DOHH2 (cell line): ENCODE results near the gene TTC33.

ENCODE experiments used
- H3F3A ChIP-seq: fragments of 200-600 bp; sonication (generic), shearing (Covaris generic); 2 replicates; pipeline ENCODE4 v1.6.0; 2016; ENCODE audit warnings: antibody characterized with exemption, mild to moderate bottlenecking; ENCODE audit not compliant: control insufficient read depth, insufficient read depth
- H3K27ac ChIP-seq: fragments of 200-600 bp; sonication (generic); 2 replicates; pipeline ENCODE4 v1.5.1; 2014; ENCODE audit warnings: low read depth, mild to moderate bottlenecking, low read length, moderate library complexity
- H3K27me3 ChIP-seq: fragments of 200-600 bp; sonication (generic); 2 replicates; pipeline ENCODE4 v1.6.1; 2014; ENCODE audit warnings: mild to moderate bottlenecking, low read length, mixed read lengths; ENCODE audit not compliant: control insufficient read depth
- H3K36me3 ChIP-seq: fragments of 200-600 bp; sonication (generic); 2 replicates; pipeline ENCODE4 v1.6.1; 2014; ENCODE audit warnings: mild to moderate bottlenecking, low read length, moderate library complexity, mixed read lengths; ENCODE audit not compliant: control insufficient read depth
- H3K4me1 ChIP-seq: fragments of 200-600 bp; sonication (generic); 2 replicates; pipeline ENCODE4 v1.6.1; 2014; ENCODE audit warnings: mild to moderate bottlenecking, low read length, mixed read lengths; ENCODE audit not compliant: control insufficient read depth
- H3K4me2 ChIP-seq: fragments of 200-600 bp; sonication (generic); 2 replicates; pipeline ENCODE4 v1.6.0; 2014; ENCODE audit warnings: mild to moderate bottlenecking, low read length, moderate library complexity
- H3K4me3 ChIP-seq: fragments of 200-600 bp; sonication (generic); 2 replicates; pipeline ENCODE4 v1.5.1; 2014; ENCODE audit warnings: mild to moderate bottlenecking, low read length, mixed read lengths
- H3K79me2 ChIP-seq: fragments of 200-600 bp; sonication (generic); 2 replicates; pipeline ENCODE4 v1.6.1; 2014; ENCODE audit warnings: mild to moderate bottlenecking, low read length, mixed read lengths; ENCODE audit not compliant: control insufficient read depth
- H3K9me2 ChIP-seq: fragments of 200-600 bp; sonication (generic); replicated peaks from 2 replicates; pipeline ENCODE4 v1.6.1; 2014; ENCODE audit warnings: mild to moderate bottlenecking, low read length, mixed read lengths; ENCODE audit not compliant: control insufficient read depth
- H3K9me3 ChIP-seq: fragments of 200-600 bp; sonication (generic); 2 replicates; pipeline ENCODE4 v1.6.1; 2014; ENCODE audit warnings: antibody characterized with exemption, low read length, mixed read lengths; ENCODE audit not compliant: control insufficient read depth, insufficient read depth
- H4K20me1 ChIP-seq: fragments of 200-600 bp; sonication (generic); 2 replicates; pipeline ENCODE4 v1.6.0; 2014; ENCODE audit warnings: low read depth, mild to moderate bottlenecking, antibody characterized with exemption, low read length, moderate library complexity; ENCODE audit not compliant: control insufficient read depth, insufficient read depth
- EZH2phosphoT487 ChIP-seq: fragments of 200-600 bp; sonication (generic); IDR thresholded peaks from 2 replicates; pipeline ENCODE4 v1.6.1; 2017; ENCODE audit warnings: borderline replicate concordance, mild to moderate bottlenecking, antibody characterized with exemption, low read length, moderate library complexity, mixed read lengths
- TF ChIP-seq, protein P1 (sequence below): fragments of 200-600 bp; sonication (generic); IDR thresholded peaks from one replicate; pipeline ENCODE4 v1.5.1; 2014; ENCODE audit warnings: antibody characterized with exemption, mild to moderate bottlenecking, low read depth, low read length; ENCODE audit not compliant: poor library complexity, severe bottlenecking

The TTC33 gene

GRCh38 chr5:40700116-40700782 is 55.5 kb downstream of the TTC33 start:
- Histone ChIP-seq H3K9me2 (no peaks in the 10 kb centered on the region), H3K79me2 (no peaks in the 10 kb centered on the region), H3F3A (no peaks in the 10 kb centered on the region), H4K20me1 (no peaks in the 10 kb centered on the region), H3K27me3 (no peaks in the 10 kb centered on the region), H3K27ac (no peak overlapping the region), H3K9me3 (no peaks in the 10 kb centered on the region), H3K4me3 (no peak overlapping the region), H3K4me2 (no peak overlapping the region), H3K4me1 (no peaks in the 10 kb centered on the region), H3K36me3 (no peaks in the 10 kb centered on the region)
- TF ChIP-seq, protein P1, sequence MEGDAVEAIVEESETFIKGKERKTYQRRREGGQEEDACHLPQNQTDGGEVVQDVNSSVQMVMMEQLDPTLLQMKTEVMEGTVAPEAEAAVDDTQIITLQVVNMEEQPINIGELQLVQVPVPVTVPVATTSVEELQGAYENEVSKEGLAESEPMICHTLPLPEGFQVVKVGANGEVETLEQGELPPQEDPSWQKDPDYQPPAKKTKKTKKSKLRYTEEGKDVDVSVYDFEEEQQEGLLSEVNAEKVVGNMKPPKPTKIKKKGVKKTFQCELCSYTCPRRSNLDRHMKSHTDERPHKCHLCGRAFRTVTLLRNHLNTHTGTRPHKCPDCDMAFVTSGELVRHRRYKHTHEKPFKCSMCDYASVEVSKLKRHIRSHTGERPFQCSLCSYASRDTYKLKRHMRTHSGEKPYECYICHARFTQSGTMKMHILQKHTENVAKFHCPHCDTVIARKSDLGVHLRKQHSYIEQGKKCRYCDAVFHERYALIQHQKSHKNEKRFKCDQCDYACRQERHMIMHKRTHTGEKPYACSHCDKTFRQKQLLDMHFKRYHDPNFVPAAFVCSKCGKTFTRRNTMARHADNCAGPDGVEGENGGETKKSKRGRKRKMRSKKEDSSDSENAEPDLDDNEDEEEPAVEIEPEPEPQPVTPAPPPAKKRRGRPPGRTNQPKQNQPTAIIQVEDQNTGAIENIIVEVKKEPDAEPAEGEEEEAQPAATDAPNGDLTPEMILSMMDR: no peak
- TF ChIP-seq EZH2phosphoT487: no peak

DNA sequence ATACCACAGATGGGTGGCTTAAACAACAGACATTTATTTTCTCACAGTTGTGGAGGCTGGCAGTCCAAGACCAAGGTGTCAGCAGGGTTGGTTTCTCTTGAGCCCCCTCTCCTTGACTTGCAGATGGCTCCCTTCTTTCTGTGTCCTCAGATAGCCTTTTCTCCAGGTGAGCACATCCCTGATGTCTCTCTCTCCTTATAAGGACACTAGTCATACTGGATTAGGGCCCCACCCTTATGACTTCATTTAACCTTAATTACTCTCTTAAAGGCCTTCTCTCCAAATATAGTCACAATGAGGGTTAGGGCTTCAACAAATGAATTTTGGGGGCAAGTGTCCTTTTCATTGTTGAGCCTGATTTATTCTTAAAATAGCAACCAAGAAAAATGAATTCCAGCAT is 61.3 kb downstream of the TTC33 start:
- H3K79me2 ChIP-seq: no peaks in the 10 kb centered on the region
- no peaks in the 10 kb centered on the region for H3F3A ChIP-seq
- H3K36me3 ChIP-seq: no peaks in the 10 kb centered on the region

GRCh38 chr5:40691894-40692293 is 63.9 kb downstream of the TTC33 start:
- H3K4me1 ChIP-seq: peaks cover 2% of the 10 kb centered on the region; the same call in 1 of the 2 replicates
- no peaks in the 10 kb centered on the region for H4K20me1 ChIP-seq
- H3F3A ChIP-seq: no peaks in the 10 kb centered on the region
- TF ChIP-seq EZH2phosphoT487: no peak
- TF ChIP-seq, protein P1: no peak
- no peak overlapping the region for H3K27ac ChIP-seq
- no peaks in the 10 kb centered on the region for H3K9me3 ChIP-seq
- no peaks in the 10 kb centered on the region for H3K27me3 ChIP-seq
- H3K79me2 ChIP-seq: no peaks in the 10 kb centered on the region
- no peak overlapping the region for H3K4me2 ChIP-seq
- no peaks in the 10 kb centered on the region for H3K9me2 ChIP-seq
- H3K36me3 ChIP-seq: no peaks in the 10 kb centered on the region
- no peak overlapping the region for H3K4me3 ChIP-seq

More for the DNA sequence above, 61.3 kb downstream of the TTC33 start:
- Histone ChIP-seq H3K4me2 (no peak overlapping the region), H3K4me1 (no peaks in the 10 kb centered on the region), H3K9me2 (no peaks in the 10 kb centered on the region), H3K9me3 (no peaks in the 10 kb centered on the region), H3K27ac (no peak overlapping the region), H4K20me1 (no peaks in the 10 kb centered on the region), H3K4me3 (no peak overlapping the region), H3K27me3 (no peaks in the 10 kb centered on the region)
- TF ChIP-seq, protein P1: no peak
- no peak for TF ChIP-seq EZH2phosphoT487
